ENCODE results near the gene HOXD3. TPM values are rescaled to one million over a fixed set of nuclear protein-coding genes. Genes with fewer than 3 reads are reported as not detected.
A peak's percentile ranks its signal among the peaks of the same experiment; 100 is the strongest.

The HOXD3 gene
- polyA plus RNA-seq, 4 donors = 13.8 to 31.0 (median 24.6) TPM

DNA sequence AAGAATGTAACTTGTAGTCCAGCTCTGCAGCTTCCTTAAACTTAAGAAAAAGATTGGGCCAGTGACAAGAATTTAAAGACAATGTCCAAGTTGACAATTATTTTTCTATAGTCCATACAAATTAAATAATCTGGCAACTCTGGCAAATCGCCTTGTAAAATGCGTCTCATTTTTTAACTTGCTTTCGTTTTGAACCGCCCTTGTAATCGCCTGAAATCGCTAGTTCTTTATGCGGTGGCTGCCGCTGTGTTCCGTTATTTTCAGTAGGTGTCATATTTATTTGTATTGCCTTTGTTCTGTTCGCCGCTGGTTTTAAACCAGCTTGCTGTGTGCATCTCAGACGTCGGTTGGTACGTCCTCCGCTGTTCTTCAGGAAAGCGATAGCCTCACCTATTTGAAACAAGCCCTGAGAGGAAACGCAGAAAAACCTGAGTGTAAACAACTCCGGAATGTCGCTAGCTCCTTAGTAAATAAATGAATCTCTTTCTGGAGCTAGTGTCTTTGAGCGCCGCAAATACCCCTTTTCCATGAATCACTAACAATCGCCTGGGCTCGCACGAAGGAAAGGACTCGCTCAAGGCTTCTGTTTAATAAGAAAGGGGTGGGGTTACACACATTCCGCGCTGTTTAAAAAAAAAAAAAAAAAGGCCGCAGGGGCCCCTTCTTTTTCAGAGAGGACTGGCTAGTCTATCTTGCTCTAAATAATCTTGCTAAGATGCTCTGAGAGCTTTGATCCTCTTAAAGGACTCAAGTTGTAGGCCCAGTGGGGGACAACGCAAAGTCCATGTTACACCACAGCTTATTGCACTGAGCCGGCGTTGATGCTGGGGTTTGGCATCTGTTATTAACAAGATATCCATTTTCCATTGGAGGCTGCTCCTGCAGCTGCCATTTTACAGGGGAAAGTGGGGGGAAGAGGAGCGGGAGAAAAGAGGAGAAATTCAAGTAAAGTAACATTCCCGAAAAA lies 24.6 kb upstream of the HOXD3 start:
- no peak for DNase-seq (ENCODE audit: low read depth in 4 of 4, low spot score in 3 of 4)

DNA sequence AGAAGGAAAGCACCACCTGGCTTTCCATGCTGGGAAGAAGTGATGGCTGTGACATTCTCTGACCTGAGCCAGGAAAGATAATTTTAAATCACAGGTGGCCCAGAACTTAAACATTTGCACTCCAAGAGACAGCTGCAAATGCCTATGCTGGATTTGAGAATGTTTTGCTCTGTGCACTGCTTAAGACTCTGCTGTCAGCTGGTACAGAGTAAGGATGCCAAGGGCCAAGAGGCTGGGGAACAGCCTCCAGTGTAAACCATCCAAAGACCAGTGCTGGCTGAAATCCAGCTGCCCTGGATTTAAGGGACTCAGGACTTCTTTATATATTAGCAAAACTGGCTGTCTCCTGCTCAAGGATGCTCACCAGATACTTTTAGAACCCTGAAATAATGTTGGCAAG lies 23.7 kb upstream of the HOXD3 start:
- no peak for DNase-seq (ENCODE audit: low read depth in 4 of 4, low spot score in 3 of 4)

DNA sequence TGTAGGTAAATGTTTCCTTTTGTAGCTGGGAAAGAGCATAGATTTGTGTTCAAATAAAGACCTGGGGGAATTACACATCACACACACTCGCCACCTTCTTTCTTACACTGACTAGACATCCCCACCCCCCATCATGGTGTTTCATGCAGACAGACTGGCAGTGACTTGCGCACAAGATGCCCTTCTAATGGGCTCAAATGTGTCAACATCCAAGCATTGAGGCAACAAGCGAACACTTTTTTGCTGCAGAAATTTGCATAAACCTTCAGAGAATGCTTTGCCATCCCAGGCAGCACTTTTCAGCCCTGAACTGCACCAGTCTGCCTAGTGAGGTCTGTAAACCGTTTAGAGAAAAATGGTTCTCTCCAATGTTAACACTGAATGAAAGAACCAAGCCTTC lies 23.1 kb upstream of the HOXD3 start:
- no peak for DNase-seq (ENCODE audit: low read depth in 4 of 4, low spot score in 3 of 4)

DNA sequence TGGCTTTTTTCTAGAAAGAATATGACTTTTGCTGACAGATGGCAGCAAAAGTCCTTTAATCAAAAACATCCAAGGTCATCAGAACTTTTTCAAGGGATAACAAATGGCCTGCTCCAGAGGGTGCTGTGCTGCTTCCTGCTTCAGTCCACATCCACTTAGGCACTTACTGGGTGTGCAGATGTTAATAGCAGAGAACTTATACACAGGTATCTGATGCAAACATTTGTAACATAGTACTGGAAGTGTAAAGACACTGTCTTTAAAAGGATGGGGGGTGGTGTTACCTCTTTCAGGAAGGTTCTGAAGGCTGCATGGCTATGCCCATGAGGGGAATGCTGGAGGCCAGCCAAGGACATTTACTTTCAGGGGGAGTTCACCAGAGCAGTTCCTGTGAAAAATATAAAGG lies 22.1 kb upstream of the HOXD3 start:
- DNase-seq (ENCODE audit: low read depth in 4 of 4, low spot score in 3 of 4) = no peak

DNA sequence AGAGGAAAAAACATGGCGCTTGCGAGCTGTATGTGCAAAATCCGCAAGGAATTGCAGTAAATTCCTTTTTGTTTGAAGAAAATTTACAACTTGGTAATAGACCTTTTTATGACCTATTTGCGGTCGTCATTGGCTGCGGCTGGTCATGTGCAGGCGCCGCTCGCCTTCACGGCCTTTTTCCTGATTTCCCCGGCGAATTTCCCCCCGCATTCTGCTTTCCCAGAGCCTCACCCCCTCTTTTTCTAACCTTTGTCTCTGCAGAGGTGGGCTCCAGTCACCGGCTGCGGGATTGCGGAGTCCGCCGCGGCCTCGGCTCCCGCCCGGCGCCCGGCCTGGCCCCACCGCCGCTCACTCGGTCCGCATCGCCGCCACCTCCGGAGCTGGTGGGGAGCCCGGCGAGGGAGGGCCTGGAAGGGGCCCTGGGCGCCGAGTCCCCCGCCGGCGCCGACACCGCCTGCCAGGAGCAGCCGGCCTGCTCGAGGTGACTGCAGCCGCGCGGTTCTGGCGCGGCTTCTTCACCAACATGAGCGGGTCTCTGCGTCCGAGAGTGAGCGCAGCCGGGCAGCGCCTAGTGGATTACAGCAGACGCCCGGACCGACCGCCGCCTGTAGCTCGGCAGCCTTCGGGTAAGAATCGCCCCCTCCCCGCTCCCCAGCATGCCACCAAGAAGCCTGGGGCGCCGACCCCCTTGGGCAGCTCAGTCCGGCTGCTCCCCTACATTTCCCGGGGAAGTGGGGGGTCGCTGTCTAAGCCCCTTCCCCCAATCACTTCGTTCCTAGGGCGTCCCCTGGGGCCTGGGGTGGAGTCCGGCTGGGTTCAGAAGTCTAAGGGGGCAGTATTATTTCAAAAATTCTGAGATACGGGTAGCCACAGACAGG lies 20.5 kb upstream of the HOXD3 start:
- DNase-seq (ENCODE audit: low read depth in 4 of 4, low spot score in 3 of 4) = no peak

DNA sequence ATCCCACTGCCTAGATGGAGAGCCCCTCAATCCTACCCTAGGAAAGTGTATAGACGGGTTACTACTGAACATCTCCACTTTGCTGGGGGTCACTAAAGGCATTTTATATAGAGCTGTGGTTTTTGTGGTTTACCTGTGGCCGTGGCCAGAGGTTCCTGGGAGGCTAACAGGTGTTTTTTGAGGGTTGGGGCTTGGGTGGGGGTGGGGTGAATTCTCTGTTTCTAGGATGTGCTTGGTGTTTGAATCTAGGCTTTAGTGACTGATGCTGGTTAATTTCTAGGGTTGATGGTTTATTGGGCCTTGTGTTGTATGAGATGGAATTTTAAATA lies 19.9 kb upstream of the HOXD3 start:
- no peak for DNase-seq (ENCODE audit: low read depth in 4 of 4, low spot score in 3 of 4)

DNA sequence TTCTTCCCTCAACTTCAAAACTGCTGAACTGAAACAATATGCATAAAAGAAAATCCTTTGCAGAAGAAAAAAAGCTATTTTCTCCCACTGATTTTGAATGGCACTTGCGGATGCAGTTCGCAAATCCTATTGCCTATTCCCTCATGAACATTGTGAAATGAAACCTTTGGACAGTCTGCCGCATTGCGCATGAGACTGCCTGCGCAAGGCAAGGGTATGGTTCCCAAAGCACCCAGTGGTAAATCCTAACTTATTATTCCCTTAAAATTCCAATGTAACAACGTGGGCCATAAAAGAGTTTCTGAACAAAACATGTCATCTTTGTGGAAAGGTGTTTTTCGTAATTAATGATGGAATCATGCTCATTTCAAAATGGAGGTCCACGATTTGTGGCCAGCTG lies 19.2 kb upstream of the HOXD3 start:
- no peak for DNase-seq (ENCODE audit: low read depth in 4 of 4, low spot score in 3 of 4)

DNA sequence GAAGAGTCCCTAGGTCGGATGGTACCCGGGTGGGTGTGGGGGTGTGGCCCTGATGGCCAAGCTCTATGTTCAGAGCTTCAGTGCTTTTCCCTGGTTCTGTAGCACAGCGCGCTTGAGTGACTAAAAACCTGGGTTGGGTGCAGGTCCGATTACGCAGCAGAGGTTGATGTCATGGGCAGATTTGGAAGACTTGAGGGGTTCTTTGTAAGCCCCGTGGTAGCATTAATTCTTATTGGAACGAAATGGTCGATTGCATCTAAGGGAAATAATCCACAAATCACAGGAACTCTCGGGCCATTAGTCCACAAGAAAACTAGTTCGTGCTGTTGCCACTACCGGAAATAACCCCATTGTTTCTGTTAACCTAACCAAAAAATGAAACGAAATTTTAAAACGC lies 18.6 kb upstream of the HOXD3 start:
- DNase-seq (ENCODE audit: low read depth in 4 of 4, low spot score in 3 of 4) = no peak

DNA sequence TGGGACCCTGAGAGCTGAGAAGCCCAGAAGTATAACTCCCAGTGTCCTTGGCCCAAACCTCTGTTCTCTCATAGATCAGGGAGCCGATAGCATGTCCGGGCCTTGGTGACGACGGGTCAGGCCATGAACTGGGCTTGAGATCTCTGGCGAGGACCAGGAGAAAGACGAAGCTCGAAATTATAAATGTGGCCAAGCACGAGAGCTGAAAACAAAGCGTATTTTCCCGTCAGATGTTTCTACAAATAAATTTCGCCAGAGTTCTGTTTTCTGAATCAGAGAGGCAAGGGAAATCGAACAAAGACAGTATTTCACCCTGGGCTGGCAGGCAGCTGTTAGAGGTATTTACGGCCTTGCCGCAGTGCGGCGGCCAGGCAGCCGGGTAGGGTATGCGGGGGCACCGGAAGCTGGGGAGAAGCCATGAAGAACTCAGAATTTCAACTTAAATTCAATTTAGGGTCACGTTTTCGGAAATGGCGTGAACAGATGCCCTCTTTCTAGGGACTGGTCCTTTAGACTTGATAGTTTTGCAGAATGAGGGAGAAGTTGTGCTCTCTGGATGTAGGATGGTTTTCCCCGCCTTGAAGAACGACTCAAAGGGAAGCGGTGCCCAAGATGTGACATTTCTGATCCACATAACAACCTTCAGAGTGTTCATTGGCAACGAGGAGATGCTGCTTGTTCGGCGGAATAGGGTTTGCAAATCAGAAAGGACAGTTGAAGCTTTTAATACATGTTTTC lies 18.0 kb upstream of the HOXD3 start:
- no peak for DNase-seq (ENCODE audit: low read depth in 4 of 4, low spot score in 3 of 4)

DNA sequence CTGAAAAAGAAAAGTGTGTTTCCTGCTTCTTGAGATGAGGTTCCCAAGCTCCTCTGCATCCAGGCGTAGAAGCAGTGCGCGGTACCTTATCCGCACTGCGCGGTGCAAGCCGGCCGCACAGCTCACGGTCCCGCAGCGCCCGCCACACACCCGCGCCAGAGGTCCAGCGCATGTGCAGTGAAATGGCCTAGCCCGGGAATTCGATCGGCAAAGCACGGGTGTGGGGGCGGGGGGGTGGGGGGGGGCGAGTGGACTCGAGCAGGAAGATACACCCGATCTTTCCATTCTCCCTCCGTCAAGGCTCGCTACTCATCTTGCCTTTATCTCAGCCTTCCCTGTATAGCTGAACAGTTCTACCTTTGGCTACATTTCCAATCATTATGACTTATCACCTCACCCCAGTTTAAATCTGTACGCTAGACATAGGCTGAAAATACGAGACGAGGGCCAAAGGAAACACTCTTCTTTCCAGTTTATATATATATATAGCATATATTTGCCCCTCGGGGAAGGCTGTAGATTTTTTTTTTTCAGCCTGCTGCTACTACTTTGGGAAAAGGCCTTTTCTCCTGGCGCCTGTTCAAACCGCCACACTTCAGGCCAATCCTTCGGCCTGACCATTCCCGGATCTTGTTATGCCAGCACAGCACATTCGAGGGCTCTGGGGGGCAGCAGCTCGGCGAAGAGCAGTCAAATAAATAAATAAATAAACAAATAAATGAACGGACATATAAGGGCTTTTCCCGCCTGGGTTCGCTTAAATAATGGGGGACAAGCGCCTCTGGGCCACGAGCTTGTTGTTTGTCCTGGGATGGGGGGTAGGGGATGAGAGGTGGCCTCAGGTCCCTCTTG lies 17.2 kb upstream of the HOXD3 start:
- DNase-seq (ENCODE audit: low read depth in 4 of 4, low spot score in 3 of 4) = no peak

DNA sequence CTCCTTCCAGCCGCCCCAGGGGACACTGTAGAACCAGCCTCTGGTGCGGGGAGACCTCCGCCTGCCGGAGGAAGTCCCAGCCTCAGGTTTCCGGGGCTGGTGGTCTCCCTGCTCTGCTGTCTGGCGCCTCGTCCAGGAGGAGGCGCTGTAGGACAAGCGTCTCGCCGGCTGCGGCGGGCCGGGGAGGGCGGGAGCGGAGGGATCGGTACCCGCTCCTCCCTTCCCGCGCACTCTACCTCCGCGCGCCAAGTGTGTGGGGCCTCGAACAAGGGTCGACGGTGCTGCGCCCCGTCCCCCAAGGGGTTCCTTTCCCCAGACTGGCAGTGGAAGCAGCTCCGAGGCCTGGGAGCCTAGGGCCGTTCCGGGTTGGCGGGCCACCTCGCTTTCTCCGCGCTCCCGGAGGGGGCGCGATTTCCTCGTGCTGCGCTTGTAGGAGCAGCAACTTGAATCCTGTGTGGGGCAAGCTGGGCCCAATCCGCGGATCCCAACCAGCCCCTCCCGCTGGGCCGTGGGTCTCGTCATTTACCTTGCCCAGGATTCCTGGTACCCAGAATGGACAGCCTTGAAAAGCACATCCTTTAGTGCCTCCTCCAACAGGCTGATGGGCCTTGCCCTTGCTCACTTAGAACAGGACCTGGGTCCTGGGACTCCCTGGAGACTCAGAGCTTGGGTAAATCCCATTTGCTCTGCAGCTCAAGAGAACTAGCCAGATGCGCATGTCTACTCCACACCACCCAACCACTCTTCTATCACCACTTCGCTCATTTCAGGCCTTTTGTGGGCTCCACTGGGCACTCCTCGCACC lies 16.4 kb upstream of the HOXD3 start:
- DNase-seq (ENCODE audit: low read depth in 4 of 4, low spot score in 3 of 4) = no peak

DNA sequence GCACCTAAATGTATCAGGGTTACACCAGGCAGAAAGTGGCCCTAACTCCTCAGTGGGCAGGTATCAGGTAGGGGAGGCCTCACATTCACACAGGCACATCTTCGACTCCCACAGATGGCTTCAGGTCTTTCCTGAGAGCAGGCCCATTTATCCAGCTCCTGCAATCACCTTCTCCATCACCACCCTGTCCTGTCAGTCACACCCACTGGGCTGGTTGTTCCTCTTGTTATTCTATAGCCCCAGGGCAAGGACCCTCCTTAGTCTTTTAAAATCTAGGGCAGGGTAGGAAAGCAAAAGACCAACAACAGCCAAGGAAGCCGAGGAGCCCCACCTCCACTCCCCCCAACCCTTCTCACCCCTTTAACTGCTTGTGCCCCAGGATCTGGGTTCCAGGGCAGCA lies 14.8 kb upstream of the HOXD3 start:
- no peak for DNase-seq (ENCODE audit: low read depth in 4 of 4, low spot score in 3 of 4)

DNA sequence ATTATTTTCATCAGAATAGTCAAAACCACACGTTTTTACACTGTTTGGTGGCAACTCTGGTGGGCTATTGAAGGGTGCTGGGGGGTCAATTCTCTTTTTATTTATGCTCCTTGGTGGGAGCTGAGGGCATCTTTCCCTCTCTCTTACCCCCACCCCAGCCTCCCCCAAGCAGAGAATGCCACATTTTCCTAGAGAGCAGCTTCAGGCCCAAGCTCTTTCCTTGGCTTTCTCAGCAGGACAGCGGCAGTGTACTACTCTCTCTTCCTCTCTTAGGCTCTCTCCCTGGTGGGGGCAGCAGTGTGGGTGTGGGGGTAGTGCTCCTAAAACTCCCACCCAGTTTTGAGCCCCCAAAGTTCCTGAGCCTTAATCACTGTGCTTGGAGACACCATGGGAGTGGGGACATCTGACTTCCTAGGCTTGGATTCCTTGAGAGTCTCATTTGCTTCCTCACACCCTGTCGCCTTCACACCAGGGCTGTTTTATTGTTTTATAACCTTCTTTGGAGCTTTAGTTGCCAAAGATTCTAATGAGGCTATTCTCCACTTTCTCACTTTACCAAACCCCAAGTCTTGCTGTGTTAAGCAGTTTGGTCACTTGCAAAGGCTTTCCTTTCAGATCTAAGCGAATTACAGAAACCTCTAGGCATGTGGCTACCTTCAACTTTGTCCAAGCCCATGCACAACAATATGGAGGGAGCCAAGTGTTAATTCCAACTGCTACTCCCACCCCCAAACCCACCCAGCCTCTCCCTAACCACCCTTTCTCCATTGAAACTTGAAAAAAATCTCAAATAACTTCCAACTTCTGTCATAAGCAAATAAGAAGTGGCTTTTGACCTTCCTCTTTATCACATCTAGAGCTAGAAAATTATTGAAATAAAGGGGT lies 11.8 kb upstream of the HOXD3 start:
- no peak for DNase-seq (ENCODE audit: low read depth in 4 of 4, low spot score in 3 of 4)

DNA sequence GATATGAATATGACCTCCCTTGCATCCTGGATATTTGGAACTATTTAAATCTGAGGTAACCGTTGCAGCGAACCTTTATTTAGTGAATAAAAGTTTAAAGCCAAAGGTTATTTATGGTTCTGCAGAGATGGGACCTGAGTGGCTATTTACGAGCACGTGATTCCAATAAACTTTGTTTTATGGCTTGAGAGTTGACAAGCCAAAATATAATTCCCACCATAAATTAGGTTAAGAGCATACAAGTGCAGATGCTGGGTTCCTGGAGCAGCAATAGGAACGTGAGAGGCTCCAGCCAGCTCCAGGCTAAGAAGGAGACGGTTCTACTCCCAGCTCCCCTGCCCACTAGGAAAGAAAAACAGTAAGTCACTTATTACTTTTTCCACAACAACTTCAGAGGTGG lies 11.0 kb upstream of the HOXD3 start:
- DNase-seq (ENCODE audit: low read depth in 4 of 4, low spot score in 3 of 4) = peak in 1 of 4 donors; percentile 70

DNA sequence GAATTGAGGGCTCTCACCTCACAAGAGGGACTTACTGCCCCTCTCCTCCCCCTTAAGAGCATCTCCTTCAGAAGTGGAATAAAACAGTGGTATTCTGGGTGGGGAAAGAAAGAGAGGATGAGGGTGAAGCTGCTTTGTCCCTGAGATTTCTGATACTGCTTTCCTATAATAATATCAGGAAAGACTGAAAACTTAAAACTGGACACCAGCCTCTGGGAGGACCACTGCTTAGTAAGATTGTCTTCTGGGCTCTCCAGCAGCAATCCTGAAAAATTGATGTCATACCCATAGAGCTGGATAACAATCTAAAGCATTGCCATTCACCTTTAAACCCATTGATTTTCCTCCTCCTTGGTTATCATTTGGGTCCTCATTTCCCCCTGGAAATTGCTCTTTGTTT lies 10.5 kb upstream of the HOXD3 start:
- DNase-seq (ENCODE audit: low read depth in 4 of 4, low spot score in 3 of 4) = no peak

DNA sequence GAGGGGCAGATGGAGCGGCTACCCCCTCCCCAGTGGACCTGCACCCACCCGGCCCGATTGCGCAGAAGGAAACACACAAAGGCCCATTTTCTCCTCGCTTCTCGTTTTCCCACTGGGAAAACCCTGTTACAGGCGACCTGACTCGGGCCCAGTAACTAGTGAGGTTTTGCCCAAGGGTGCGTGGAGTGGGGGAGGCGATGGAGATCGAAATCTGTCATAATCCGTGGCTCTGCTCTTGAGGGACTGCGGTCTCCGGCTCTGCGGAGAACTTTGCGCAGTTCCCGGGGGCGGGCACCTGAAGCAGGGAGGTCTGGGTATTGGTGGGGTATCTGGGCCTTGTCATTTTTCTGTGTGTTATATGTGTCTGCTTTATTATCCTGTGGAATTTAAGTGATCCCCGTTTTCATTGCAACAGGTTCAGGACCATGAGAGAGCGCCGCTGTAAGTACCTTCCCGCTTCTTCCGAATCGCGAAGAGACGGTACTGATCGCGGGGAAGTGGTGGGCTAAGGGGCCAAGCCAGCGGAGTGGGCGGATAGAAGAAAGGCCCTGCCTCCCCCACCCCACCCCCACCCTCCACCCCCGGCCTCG lies 9.8 kb upstream of the HOXD3 start:
- no peak for DNase-seq (ENCODE audit: low read depth in 4 of 4, low spot score in 3 of 4)

DNA sequence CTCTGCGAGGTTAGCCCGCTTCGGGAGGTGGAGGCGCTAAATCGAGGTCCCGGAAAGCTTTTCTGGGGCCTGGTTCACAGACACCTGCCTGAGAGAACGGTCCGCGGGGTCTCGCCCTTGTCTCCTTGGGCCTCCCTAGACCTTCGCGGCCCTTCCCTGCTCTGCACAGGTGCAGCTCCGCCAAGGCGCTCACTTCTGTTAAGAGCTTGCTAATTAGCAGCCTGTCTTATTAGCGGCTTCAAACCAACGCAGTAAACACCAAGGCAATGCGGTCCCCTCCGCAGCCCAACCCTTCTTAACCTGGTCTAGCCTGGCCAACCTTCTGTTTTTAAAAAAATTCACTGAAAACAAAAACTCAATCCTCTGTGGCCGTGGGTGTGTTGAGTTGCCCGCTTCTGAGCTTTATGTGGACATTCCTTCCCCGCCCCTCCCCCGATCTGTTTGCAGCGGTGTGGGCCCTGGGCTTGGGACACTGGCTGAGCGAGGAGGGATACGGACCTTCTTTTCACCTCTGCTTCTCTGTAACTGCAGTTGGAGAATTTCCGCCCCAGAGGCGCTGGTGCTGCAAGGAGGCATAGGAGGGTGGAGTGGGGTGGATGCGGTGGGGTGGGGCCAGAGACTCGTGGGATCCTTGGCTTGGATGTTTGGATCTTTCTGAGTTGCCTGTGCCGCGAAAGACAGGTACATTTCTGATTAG lies 9.2 kb upstream of the HOXD3 start:
- DNase-seq (ENCODE audit: low read depth in 4 of 4, low spot score in 3 of 4) = no peak

All from left renal pelvis (tissue), 4 donors.